ENCODE data around the gene GBE1. TPM values are rescaled to one million over a fixed set of nuclear protein-coding genes. Genes with fewer than 3 reads are reported as not detected.

GBE1 gene
- total and polyA plus RNA-seq, 9 of the 15 experiments (the other 6 are each of a cell fraction or from before 2014, with no cell fraction given) = 7.9 to 25.6 (median 13.1) TPM

DNA sequence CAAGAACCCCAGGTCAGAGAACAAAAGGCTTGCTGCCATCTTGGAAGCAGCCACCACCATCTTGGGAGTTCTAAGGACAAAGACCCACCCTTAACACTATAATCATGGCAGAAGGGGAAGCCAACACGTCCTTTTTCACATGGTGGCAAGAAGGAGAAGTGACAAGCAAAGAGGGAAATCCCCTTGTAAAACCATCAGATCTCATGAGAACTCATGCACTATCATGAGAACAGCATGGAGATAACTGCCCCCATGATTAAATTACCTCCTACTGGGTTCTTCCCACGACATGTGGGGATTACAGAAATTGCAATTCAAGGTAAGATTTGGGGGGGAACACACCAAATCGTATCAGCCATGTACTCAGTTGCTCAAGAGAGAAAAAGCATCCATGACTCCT lies 21.1 kb upstream of the GBE1 start (continued):
- TF ChIP-seq RFX5 (IDR thresholded peaks at IDR 0.05; ENCODE audit: low read depth, low read length) (no peak), HNRNPUL1 (IDR thresholded peaks at IDR 0.05; ENCODE audit: low read length) (no peak), RBM22 (IDR thresholded peaks at IDR 0.05; ENCODE audit: low read depth, low read length, poor library complexity, severe bottlenecking) (no peak), HOXB6 (CRISPR knock-in tag; IDR thresholded peaks at IDR 0.05; ENCODE audit: borderline replicate concordance) (no peak), NFYB (IDR thresholded peaks at IDR 0.05; ENCODE audit: extremely low read depth, insufficient read length) (no peak), ZNF217 (CRISPR knock-in tag; IDR thresholded peaks at IDR 0.05) (no peak), ESRRB (CRISPR knock-in tag; IDR thresholded peaks at IDR 0.05; ENCODE audit: borderline replicate concordance) (no peak), PHB2 (IDR thresholded peaks at IDR 0.05; ENCODE audit: low read depth) (no peak)
- TF ChIP-seq, protein P1, sequence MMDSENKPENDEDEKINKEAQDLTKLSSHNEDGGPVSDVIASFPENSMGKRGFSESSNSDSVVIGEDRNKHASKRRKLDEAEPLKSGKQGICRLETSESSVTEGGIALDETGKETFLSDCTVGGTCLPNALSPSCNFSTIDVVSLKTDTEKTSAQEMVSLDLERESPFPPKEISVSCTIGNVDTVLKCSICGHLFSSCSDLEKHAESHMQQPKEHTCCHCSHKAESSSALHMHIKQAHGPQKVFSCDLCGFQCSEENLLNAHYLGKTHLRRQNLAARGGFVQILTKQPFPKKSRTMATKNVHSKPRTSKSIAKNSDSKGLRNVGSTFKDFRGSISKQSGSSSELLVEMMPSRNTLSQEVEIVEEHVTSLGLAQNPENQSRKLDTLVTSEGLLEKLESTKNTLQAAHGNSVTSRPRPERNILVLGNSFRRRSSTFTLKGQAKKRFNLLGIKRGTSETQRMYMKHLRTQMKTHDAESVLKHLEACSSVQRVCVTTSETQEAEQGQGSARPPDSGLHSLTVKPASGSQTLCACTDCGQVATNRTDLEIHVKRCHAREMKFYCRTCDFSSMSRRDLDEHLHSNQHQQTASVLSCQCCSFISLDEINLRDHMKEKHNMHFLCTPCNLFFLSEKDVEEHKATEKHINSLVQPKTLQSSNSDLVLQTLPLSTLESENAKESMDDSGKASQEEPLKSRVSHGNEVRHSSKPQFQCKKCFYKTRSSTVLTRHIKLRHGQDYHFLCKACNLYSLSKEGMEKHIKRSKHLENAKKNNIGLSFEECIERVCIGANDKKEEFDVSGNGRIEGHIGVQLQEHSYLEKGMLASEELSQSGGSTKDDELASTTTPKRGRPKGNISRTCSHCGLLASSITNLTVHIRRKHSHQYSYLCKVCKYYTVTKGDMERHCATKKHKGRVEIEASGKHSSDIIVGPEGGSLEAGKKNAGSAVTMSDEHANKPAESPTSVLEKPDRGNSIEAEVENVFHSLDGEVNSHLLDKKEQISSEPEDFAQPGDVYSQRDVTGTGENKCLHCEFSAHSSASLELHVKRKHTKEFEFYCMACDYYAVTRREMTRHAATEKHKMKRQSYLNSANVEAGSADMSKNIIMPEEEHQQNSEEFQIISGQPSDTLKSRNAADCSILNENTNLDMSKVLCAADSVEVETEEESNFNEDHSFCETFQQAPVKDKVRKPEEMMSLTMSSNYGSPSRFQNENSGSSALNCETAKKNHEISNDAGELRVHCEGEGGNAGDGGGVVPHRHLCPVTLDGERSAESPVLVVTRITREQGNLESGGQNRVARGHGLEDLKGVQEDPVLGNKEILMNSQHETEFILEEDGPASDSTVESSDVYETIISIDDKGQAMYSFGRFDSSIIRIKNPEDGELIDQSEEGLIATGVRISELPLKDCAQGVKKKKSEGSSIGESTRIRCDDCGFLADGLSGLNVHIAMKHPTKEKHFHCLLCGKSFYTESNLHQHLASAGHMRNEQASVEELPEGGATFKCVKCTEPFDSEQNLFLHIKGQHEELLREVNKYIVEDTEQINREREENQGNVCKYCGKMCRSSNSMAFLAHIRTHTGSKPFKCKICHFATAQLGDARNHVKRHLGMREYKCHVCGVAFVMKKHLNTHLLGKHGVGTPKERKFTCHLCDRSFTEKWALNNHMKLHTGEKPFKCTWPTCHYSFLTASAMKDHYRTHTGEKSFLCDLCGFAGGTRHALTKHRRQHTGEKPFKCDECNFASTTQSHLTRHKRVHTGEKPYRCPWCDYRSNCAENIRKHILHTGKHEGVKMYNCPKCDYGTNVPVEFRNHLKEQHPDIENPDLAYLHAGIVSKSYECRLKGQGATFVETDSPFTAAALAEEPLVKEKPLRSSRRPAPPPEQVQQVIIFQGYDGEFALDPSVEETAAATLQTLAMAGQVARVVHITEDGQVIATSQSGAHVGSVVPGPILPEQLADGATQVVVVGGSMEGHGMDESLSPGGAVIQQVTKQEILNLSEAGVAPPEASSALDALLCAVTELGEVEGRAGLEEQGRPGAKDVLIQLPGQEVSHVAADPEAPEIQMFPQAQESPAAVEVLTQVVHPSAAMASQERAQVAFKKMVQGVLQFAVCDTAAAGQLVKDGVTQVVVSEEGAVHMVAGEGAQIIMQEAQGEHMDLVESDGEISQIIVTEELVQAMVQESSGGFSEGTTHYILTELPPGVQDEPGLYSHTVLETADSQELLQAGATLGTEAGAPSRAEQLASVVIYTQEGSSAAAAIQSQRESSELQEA (IDR thresholded peaks at IDR 0.05; ENCODE audit: low read depth) = no peak
- TF ChIP-seq, protein P2, sequence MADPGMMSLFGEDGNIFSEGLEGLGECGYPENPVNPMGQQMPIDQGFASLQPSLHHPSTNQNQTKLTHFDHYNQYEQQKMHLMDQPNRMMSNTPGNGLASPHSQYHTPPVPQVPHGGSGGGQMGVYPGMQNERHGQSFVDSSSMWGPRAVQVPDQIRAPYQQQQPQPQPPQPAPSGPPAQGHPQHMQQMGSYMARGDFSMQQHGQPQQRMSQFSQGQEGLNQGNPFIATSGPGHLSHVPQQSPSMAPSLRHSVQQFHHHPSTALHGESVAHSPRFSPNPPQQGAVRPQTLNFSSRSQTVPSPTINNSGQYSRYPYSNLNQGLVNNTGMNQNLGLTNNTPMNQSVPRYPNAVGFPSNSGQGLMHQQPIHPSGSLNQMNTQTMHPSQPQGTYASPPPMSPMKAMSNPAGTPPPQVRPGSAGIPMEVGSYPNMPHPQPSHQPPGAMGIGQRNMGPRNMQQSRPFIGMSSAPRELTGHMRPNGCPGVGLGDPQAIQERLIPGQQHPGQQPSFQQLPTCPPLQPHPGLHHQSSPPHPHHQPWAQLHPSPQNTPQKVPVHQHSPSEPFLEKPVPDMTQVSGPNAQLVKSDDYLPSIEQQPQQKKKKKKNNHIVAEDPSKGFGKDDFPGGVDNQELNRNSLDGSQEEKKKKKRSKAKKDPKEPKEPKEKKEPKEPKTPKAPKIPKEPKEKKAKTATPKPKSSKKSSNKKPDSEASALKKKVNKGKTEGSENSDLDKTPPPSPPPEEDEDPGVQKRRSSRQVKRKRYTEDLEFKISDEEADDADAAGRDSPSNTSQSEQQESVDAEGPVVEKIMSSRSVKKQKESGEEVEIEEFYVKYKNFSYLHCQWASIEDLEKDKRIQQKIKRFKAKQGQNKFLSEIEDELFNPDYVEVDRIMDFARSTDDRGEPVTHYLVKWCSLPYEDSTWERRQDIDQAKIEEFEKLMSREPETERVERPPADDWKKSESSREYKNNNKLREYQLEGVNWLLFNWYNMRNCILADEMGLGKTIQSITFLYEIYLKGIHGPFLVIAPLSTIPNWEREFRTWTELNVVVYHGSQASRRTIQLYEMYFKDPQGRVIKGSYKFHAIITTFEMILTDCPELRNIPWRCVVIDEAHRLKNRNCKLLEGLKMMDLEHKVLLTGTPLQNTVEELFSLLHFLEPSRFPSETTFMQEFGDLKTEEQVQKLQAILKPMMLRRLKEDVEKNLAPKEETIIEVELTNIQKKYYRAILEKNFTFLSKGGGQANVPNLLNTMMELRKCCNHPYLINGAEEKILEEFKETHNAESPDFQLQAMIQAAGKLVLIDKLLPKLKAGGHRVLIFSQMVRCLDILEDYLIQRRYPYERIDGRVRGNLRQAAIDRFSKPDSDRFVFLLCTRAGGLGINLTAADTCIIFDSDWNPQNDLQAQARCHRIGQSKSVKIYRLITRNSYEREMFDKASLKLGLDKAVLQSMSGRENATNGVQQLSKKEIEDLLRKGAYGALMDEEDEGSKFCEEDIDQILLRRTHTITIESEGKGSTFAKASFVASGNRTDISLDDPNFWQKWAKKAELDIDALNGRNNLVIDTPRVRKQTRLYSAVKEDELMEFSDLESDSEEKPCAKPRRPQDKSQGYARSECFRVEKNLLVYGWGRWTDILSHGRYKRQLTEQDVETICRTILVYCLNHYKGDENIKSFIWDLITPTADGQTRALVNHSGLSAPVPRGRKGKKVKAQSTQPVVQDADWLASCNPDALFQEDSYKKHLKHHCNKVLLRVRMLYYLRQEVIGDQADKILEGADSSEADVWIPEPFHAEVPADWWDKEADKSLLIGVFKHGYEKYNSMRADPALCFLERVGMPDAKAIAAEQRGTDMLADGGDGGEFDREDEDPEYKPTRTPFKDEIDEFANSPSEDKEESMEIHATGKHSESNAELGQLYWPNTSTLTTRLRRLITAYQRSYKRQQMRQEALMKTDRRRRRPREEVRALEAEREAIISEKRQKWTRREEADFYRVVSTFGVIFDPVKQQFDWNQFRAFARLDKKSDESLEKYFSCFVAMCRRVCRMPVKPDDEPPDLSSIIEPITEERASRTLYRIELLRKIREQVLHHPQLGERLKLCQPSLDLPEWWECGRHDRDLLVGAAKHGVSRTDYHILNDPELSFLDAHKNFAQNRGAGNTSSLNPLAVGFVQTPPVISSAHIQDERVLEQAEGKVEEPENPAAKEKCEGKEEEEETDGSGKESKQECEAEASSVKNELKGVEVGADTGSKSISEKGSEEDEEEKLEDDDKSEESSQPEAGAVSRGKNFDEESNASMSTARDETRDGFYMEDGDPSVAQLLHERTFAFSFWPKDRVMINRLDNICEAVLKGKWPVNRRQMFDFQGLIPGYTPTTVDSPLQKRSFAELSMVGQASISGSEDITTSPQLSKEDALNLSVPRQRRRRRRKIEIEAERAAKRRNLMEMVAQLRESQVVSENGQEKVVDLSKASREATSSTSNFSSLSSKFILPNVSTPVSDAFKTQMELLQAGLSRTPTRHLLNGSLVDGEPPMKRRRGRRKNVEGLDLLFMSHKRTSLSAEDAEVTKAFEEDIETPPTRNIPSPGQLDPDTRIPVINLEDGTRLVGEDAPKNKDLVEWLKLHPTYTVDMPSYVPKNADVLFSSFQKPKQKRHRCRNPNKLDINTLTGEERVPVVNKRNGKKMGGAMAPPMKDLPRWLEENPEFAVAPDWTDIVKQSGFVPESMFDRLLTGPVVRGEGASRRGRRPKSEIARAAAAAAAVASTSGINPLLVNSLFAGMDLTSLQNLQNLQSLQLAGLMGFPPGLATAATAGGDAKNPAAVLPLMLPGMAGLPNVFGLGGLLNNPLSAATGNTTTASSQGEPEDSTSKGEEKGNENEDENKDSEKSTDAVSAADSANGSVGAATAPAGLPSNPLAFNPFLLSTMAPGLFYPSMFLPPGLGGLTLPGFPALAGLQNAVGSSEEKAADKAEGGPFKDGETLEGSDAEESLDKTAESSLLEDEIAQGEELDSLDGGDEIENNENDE (IDR thresholded peaks at IDR 0.05; ENCODE audit: low read depth, low read length) = no peak
